Suprapubic skin (tissue), 4 donors: Measurements from ENCODE around the gene NRCAM.

ENCODE experiments used
- EP300 ChIP-seq: sonication (generic); formaldehyde crosslinking; IDR thresholded peaks from one replicate; pipeline ENCODE4 v1.6.1; 2017; ENCODE audit warnings: antibody characterized with exemption
- POLR2A ChIP-seq, 2 donors: fragments of 450-650 bp; IDR thresholded peaks; one replicate each; pipeline ENCODE4 v1.6.1; 2017; ENCODE audit warnings: antibody characterized with exemption in 2 of 2, mild to moderate bottlenecking in 2 of 2, moderate library complexity in 2 of 2
- POLR2AphosphoS5 ChIP-seq, 3 donors: sonication (generic); formaldehyde crosslinking; IDR thresholded peaks; one replicate each; pipeline ENCODE4 v1.6.1; 2017; ENCODE audit warnings: antibody characterized with exemption in 3 of 3
- TF ChIP-seq, protein P1 (sequence below), 2 donors: fragments of 200-600 bp in 1 of 2; fragments of 450-650 bp in 1 of 2; sonication (generic) in 1 of 2; IDR thresholded peaks; one replicate each; pipeline ENCODE4 v1.5.1; 2016 to 2019; ENCODE audit warnings: antibody characterized with exemption in 2 of 2, mild to moderate bottlenecking in 1 of 2, moderate library complexity in 1 of 2

DNA sequence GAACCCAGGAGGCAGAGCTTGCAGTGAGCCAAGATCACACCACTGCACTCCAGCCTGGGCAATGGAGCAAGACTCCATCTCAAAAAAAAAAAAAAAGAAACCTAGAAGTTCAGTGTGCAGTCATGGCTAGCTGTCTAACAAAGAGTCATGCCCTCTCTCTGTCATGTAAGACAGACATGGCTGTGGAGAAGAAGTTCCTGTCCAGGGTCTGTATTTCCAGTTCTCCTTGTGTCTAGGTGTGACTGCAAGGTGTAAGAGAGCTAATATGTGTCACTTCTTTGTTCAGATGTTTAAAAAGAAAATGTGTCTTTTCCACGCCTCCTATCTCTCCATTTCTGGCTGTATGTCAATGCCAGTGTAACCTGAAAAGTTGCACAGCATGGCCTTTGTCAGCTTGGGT is 139.5 kb downstream of the NRCAM start:
- TF ChIP-seq POLR2A (IDR thresholded peaks at IDR 0.05) (no peak), POLR2AphosphoS5 (IDR thresholded peaks at IDR 0.05) (no peak), EP300 (no peak)
- TF ChIP-seq, protein P1, sequence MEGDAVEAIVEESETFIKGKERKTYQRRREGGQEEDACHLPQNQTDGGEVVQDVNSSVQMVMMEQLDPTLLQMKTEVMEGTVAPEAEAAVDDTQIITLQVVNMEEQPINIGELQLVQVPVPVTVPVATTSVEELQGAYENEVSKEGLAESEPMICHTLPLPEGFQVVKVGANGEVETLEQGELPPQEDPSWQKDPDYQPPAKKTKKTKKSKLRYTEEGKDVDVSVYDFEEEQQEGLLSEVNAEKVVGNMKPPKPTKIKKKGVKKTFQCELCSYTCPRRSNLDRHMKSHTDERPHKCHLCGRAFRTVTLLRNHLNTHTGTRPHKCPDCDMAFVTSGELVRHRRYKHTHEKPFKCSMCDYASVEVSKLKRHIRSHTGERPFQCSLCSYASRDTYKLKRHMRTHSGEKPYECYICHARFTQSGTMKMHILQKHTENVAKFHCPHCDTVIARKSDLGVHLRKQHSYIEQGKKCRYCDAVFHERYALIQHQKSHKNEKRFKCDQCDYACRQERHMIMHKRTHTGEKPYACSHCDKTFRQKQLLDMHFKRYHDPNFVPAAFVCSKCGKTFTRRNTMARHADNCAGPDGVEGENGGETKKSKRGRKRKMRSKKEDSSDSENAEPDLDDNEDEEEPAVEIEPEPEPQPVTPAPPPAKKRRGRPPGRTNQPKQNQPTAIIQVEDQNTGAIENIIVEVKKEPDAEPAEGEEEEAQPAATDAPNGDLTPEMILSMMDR (IDR thresholded peaks at IDR 0.05), result no peak
